HK-2 (cell line): ENCODE results near the gene ARSJ.
"Not testable (repeated sequence)": the region's sequence is repeated elsewhere in the genome, so short reads cannot be mapped to it uniquely, and the experiment has no call there.

ENCODE experiments used
- DNase-seq: peaks from one replicate; pipeline ENCODE4 v3.0.0-alpha.2; 2018; ENCODE audit not compliant: unreplicated experiment

ARSJ gene

GRCh38 chr4:113958766-113959538, 20.5 kb downstream of the ARSJ start:
- no peak for DNase-seq

GRCh38 chr4:113957956-113958355, 21.5 kb downstream of the ARSJ start:
- DNase-seq, result no peak

- no peak for DNase-seq
Observed at GRCh38 chr4:113955948-113956347, 23.5 kb downstream of the ARSJ start.

- no peak for DNase-seq
Observed at GRCh38 chr4:113955411-113955810, 24.0 kb downstream of the ARSJ start.

- DNase-seq, result no peak
Observed at GRCh38 chr4:113953888-113954287, 25.6 kb downstream of the ARSJ start.

GRCh38 chr4:113952452-113953029, 26.9 kb downstream of the ARSJ start:
- DNase-seq, result peak; percentile 31

- DNase-seq, result no peak
Observed at GRCh38 chr4:113951263-113951662, 28.2 kb downstream of the ARSJ start.

- DNase-seq, result no peak
Observed at GRCh38 chr4:113950207-113950606, 29.2 kb downstream of the ARSJ start.

GRCh38 chr4:113947484-113947883, 32.0 kb downstream of the ARSJ start:
- no peak for DNase-seq

GRCh38 chr4:113945906-113946305, 33.5 kb downstream of the ARSJ start:
- DNase-seq, result no peak

- DNase-seq, result no peak
Observed at GRCh38 chr4:113943863-113944262, 35.6 kb downstream of the ARSJ start.

- no peak for DNase-seq
Observed at GRCh38 chr4:113943085-113943484, 36.4 kb downstream of the ARSJ start.

- no peak for DNase-seq
Observed at GRCh38 chr4:113941836-113942235, 37.6 kb downstream of the ARSJ start.

GRCh38 chr4:113940103-113940502, 39.3 kb downstream of the ARSJ start:
- DNase-seq, result not testable (repeated sequence)

GRCh38 chr4:113935190-113935589, 44.3 kb downstream of the ARSJ start:
- DNase-seq, result no peak

- not testable (repeated sequence) for DNase-seq
Observed at GRCh38 chr4:113924706-113925105, 54.7 kb downstream of the ARSJ start.

GRCh38 chr4:113921089-113921794, 58.2 kb downstream of the ARSJ start:
- no peak for DNase-seq

GRCh38 chr4:113919611-113920010, 59.8 kb downstream of the ARSJ start:
- DNase-seq, result no peak

GRCh38 chr4:113919145-113919544, 60.3 kb downstream of the ARSJ start:
- DNase-seq, result no peak

- no peak for DNase-seq
Observed at GRCh38 chr4:113908829-113909228, 70.6 kb downstream of the ARSJ start.

- no peak for DNase-seq
Observed at GRCh38 chr4:113907559-113907958, 71.9 kb downstream of the ARSJ start.

GRCh38 chr4:113905301-113905700, 74.1 kb downstream of the ARSJ start:
- no peak for DNase-seq

- DNase-seq, result no peak
Observed at GRCh38 chr4:113904877-113905276, 74.6 kb downstream of the ARSJ start.
